Thyroid gland (tissue), 4 donors: ENCODE measurements around the gene NT5C1B. TPM values are rescaled to one million over a fixed set of nuclear protein-coding genes. Genes with fewer than 3 reads are reported as not detected.

Experiments
- DNase-seq, 2 donors: peaks; one replicate each; pipeline ENCODE4 v3.0.0-alpha.2; 2019
- H3K27ac ChIP-seq, 3 donors: fragments of 200-600 bp; sonication (generic); 1 replicate in 2 of 3; 2 replicates in 1 of 3; pipeline ENCODE4 v1.5.1; 2016 to 2019; ENCODE audit warnings: mild to moderate bottlenecking in 1 of 3, moderate library complexity in 1 of 3
- H3K27me3 ChIP-seq: fragments of 200-600 bp; sonication (generic); one replicate; pipeline ENCODE4 v1.5.1; 2019
- H3K36me3 ChIP-seq, 2 donors: fragments of 200-600 bp; sonication (generic); one replicate each; pipeline ENCODE4 v1.5.1; 2016 to 2019
- H3K4me1 ChIP-seq, 2 donors: fragments of 200-600 bp; sonication (generic); one replicate each; pipeline ENCODE4 v1.5.1; 2017 to 2019
- H3K4me3 ChIP-seq, 3 donors: fragments of 200-600 bp; sonication (generic); replicated peaks in 1 of 3; 1 replicate in 2 of 3; 2 replicates in 1 of 3; pipeline ENCODE4 v1.5.1; 2016; ENCODE audit warnings: mild to moderate bottlenecking in 1 of 3
- H3K9me3 ChIP-seq: fragments of 200-600 bp; sonication (generic); one replicate; pipeline ENCODE4 v1.5.1; 2017
- POLR2A ChIP-seq, 2 donors: fragments of 450-650 bp; IDR thresholded peaks; one replicate each; pipeline ENCODE4 v1.6.1; 2017; ENCODE audit warnings: antibody characterized with exemption in 2 of 2, mild to moderate bottlenecking in 2 of 2, moderate library complexity in 1 of 2
- WGBS, 2 donors: methylation state at CpG; one replicate each; pipeline ENCODE4 v1.1.5; 2017; 5-methylcytosine and 5-hydroxymethylcytosine counted together
- intact Hi-C: fragments of 100-400 bp; cut with DNase I; formaldehyde crosslinking; loops from one replicate; pipeline ENCODE4 v1.15.1; 2023
- total RNA-seq, 4 donors: library from RNA; depleted of rRNA; stranded (reverse); fragments of >200 nt; gene quantifications; one replicate each; pipeline ENCODE4 v1.2.3, GENCODE V29; 2016
- TF ChIP-seq, protein P1 (sequence below), 6 experiments: fragments of 200-600 bp in 3 of 6; fragments of 450-650 bp in 3 of 6; sonication (generic) in 3 of 6; IDR thresholded peaks; one replicate each; pipeline ENCODE4 v1.5.1; 2016 to 2019; ENCODE audit warnings: antibody characterized with exemption in 6 of 6, mild to moderate bottlenecking in 2 of 6, inconsistent platforms in 1 of 6, moderate library complexity in 1 of 6

NT5C1B gene
- total RNA-seq, 4 donors from 2014 or later, result 0.13 TPM; not detected in 3

DNA sequence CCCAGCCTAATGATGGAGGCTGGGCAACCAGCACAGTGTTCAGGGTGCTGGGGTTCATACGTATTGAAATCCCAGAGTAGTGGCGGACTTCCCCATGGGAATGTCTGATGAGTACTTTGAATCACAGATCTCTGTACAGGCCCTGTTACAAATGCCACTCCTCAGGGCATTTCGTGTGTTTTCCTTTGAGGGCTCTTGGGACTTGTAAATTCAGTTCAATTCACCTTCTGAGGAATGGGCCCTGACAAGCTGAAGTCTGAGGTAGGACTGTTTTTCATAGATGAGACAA is 28.6 kb downstream of the NT5C1B start:
- WGBS, 2 donors, result 0 to 3% methylated on average over 3 of the region's 3 CpGs
- Histone ChIP-seq H3K4me1 (peaks cover 7 to 22% of the 10 kb centered on the region in 2 donors), H3K36me3 (no peaks in the 10 kb centered on the region), H3K4me3 (peak overlapping the region; percentile 38 to 95 (median 66)), H3K27ac (peak overlapping the region; percentile 94 to 99 (median 94)), H3K9me3 (no peaks in the 10 kb centered on the region), H3K27me3 (no peaks in the 10 kb centered on the region)
- DNase-seq, result no peak
- TF ChIP-seq, protein P1, sequence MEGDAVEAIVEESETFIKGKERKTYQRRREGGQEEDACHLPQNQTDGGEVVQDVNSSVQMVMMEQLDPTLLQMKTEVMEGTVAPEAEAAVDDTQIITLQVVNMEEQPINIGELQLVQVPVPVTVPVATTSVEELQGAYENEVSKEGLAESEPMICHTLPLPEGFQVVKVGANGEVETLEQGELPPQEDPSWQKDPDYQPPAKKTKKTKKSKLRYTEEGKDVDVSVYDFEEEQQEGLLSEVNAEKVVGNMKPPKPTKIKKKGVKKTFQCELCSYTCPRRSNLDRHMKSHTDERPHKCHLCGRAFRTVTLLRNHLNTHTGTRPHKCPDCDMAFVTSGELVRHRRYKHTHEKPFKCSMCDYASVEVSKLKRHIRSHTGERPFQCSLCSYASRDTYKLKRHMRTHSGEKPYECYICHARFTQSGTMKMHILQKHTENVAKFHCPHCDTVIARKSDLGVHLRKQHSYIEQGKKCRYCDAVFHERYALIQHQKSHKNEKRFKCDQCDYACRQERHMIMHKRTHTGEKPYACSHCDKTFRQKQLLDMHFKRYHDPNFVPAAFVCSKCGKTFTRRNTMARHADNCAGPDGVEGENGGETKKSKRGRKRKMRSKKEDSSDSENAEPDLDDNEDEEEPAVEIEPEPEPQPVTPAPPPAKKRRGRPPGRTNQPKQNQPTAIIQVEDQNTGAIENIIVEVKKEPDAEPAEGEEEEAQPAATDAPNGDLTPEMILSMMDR (IDR thresholded peaks at IDR 0.05), result no peak
- no peak for TF ChIP-seq POLR2A (IDR thresholded peaks at IDR 0.05)
- intact Hi-C loops, result loop anchor here (5.0 kb wide), 1 partner anchor 792 kb away; no protein-coding TSS in a partner anchor

DNA sequence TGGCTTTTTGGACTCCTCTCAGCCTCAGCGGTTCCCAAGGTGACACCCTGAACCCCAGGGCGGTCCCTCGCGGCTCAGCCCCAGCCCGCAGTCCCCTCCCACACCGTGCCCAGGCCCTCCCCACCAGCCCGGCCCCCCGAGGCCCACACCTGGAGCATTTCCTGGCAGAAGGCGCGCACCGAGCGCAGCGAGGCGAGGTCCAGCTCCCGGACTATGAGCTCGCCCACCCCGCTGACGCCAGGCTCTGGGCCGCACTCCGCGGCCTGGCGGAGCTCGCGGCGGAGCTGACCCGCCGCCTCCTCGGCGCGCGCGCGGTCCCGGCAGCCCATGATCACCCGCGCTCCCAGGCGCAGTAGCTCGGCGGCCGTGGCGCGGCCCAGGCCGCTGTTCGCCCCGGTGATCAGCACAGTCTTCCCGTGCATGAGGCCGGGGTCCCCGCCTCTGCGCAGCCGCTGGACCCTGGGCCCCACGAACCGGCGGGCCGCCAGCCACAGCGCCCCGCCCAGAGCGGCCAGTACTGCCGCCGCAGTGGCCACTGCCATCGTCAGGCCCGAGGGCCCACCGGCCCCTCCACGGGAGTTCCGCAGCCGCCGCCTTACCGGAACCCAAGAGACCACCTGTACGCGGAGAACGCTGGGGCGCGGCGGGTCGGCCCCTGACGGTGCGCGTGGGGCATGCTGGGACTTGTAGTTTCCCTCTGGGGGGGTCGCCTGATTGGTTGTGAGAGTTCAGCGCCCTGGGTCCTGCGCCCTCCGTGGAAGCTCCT is 29.2 kb downstream of the NT5C1B start, which contains the start of gene RDH14:
Gene RDH14 (minus strand): TSS at position 623 of the 766 bp plus-strand sequence. CDS start 81 bp downstream, at position 542.
- Histone ChIP-seq H3K4me3 (peak within 1 kb of the TSS; percentile 38 to 95 (median 66)), H3K36me3 (peaks cover 4% of the 10 kb centered on the region in 2 donors), H3K27ac (peak within 1 kb of the TSS; percentile 94 to 99 (median 94)), H3K27me3 (no peaks in the 10 kb centered on the region), H3K4me1 (peaks cover 7 to 22% of the 10 kb centered on the region in 2 donors), H3K9me3 (no peaks in the 10 kb centered on the region)
- DNase-seq, result peak; percentile 97 to 98
- peak in 1 of 2 donors; percentile 77 for TF ChIP-seq POLR2A (IDR thresholded peaks at IDR 0.05)
- TF ChIP-seq, protein P1 (IDR thresholded peaks at IDR 0.05), result peak in 2 of 6 experiments; percentile 5 to 9
- 2 to 3% methylated on average over 10 to 19 of the region's 81 CpGs for WGBS, 2 donors
- intact Hi-C loops, result loop anchor here (5.0 kb wide), 1 partner anchor 792 kb away; no protein-coding TSS in a partner anchor

DNA sequence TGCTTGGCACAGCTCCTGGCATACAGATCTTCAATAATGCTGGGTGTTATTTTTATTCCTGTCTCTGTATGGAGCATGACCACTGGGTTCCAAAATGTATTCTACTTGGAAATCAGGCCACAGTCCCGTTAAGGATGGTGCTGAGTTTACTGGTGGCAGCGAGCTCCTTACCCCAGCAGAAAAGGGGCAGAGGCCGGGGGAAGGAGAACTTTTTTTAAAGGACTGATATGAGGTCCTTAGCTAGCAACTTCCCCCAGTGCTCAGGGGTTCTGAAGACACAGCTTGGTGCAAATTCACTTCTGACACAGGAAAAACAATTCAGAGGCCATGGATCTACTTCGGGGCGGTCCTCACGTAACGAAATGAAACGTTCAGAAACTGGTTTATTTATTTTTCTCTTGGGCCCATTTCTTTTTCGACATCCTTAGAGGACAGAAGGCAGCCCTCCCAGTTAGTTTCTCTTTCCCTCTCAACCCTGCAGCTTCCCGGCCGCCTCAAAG is 29.8 kb downstream of the NT5C1B start:
- no peaks in the 10 kb centered on the region for H3K9me3 ChIP-seq
- intact Hi-C loops, result loop anchor here (5.0 kb wide), 1 partner anchor 793 kb away; no protein-coding TSS in a partner anchor
- H3K36me3 ChIP-seq, result peaks cover 6 to 7% of the 10 kb centered on the region in 2 donors
- WGBS, 2 donors, result 3 to 5% methylated on average over 11 of the region's 11 CpGs
- no peaks in the 10 kb centered on the region for H3K27me3 ChIP-seq
- H3K4me1 ChIP-seq, result peaks cover 7 to 22% of the 10 kb centered on the region in 2 donors
- H3K4me3 ChIP-seq, result peak overlapping the region; percentile 38 to 95 (median 66)
- no peak for TF ChIP-seq POLR2A (IDR thresholded peaks at IDR 0.05)
- TF ChIP-seq, protein P1 (IDR thresholded peaks at IDR 0.05), result no peak
- no peak for DNase-seq
- H3K27ac ChIP-seq, result peak overlapping the region; percentile 94 to 99 (median 94)

DNA sequence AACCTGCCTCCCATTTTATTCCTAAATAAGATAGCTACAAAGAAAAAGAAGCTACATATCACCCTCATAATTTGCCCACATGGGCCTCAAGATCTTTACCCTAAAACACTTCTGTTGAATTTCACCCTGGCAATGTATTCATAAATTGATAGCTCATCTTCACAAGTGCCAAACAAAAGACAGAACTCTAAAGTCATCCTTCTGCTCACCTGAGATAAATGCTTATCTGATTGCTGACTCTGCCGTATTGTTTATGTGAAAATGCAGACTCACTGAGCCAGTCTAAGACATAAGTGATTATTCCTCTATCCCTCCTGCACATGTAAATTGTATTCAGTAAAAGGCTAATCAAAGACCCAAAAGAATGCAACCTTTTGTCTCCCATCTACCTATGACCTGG is 30.9 kb downstream of the NT5C1B start:
- Histone ChIP-seq H3K9me3 (no peaks in the 10 kb centered on the region), H3K4me3 (no peak overlapping the region), H3K27me3 (no peaks in the 10 kb centered on the region), H3K36me3 (peaks cover 6 to 7% of the 10 kb centered on the region in 2 donors), H3K27ac (no peak overlapping the region), H3K4me1 (peaks cover 7 to 22% of the 10 kb centered on the region in 2 donors)
- 86 to 93% methylated on average over 1 of the region's 1 CpG for WGBS, 2 donors
- DNase-seq, result no peak
- no peak for TF ChIP-seq POLR2A (IDR thresholded peaks at IDR 0.05)
- TF ChIP-seq, protein P1 (IDR thresholded peaks at IDR 0.05), result no peak
- intact Hi-C loops, result no loop called here

DNA sequence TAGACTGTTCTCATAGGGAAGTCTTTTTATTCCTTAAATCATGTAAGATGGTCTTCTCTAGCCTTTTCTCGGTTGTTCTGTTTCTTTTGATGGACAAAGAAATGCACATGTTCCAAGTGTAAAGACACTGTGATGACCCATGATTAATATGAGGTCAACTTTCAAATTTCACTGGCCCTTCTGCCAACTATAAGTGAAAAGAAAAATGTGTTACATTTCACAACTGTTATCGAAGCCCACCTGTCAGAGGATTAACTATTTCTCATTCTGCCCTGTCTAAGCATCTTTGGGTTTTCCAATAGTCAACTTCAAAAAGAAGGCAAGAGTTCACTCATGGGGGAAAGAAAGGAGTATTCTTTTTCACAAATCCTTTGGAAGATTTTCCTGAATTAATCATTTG is 32.2 kb downstream of the NT5C1B start:
- peaks cover 7 to 29% of the 10 kb centered on the region in 2 donors for H3K4me1 ChIP-seq
- no peak overlapping the region for H3K27ac ChIP-seq
- H3K36me3 ChIP-seq, result peaks cover 6 to 7% of the 10 kb centered on the region in 2 donors
- H3K4me3 ChIP-seq, result no peak overlapping the region
- no peaks in the 10 kb centered on the region for H3K27me3 ChIP-seq
- WGBS, 2 donors, result 82 to 84% methylated on average over 2 of the region's 2 CpGs
- DNase-seq, result no peak
- intact Hi-C loops, result no loop called here
- no peaks in the 10 kb centered on the region for H3K9me3 ChIP-seq
- TF ChIP-seq, protein P1 (IDR thresholded peaks at IDR 0.05), result no peak
- no peak for TF ChIP-seq POLR2A (IDR thresholded peaks at IDR 0.05)
